ENCODE results near the gene AZI2. TPM values are rescaled to one million over a fixed set of nuclear protein-coding genes. Genes with fewer than 3 reads are reported as not detected.

Gene AZI2
- total and polyA plus RNA-seq, 7 experiments from 2014 or later, result 39.2 to 54.0 (median 41.2) TPM

- H3K27me3 Mint-ChIP-seq, result no peaks in the 10 kb centered on the region
- Histone ChIP-seq H3K27ac (ENCODE audit: low read depth, low read length) (no peak overlapping the region), H3K4me1 (ENCODE audit: control insufficient read depth in 2 of 2, insufficient read depth in 2 of 2, low read length in 2 of 2) (peaks cover 0 to 11% of the 10 kb centered on the region in 2 donors), H3K36me3 (ENCODE audit: control insufficient read depth in 2 of 3, insufficient read depth in 3 of 3, low read length in 3 of 3) (no peaks in the 10 kb centered on the region), H3K9me3 (ENCODE audit: control insufficient read depth in 2 of 3, low read length in 3 of 3) (no peaks in the 10 kb centered on the region), H3K27me3 (ENCODE audit: control insufficient read depth in 2 of 2, insufficient read depth in 2 of 2, low read length in 2 of 2) (no peaks in the 10 kb centered on the region), H3K4me3 (ENCODE audit: low read length) (no peak overlapping the region)
- ATAC-seq, result no peak
- CTCF ChIA-PET, result interaction anchor here (0.6 to 4.1 kb wide), 6 partner anchors 41 to 581 kb away, joined by 3 to 22 read pairs (median 6); partner anchors contain the start of gene EOMES
- DNase-seq, result no peak
- H3K4me1 Mint-ChIP-seq, result peaks cover 5 to 27% (median 13%) of the 10 kb centered on the region in 7 donors
- H3K27ac Mint-ChIP-seq, result no peak overlapping the region
- peaks cover 0 to 4% (median 0%) of the 10 kb centered on the region in 11 donors for H3K9me3 Mint-ChIP-seq
- POLR2A ChIA-PET, result no interaction called here
- H3K36me3 Mint-ChIP-seq, result peaks cover 0 to 17% (median 12%) of the 10 kb centered on the region in 5 donors
- peak overlapping the region in 1 of 10 donors; percentile 66 for H3K4me3 Mint-ChIP-seq
- intact Hi-C loops (cut with micrococcal nuclease), result loop anchor here in 1 of 2 donors (2.0 to 5.0 kb wide), 3 partner anchors 30 to 200 kb away; no protein-coding TSS in a partner anchor
These were observed 61.6 kb downstream of the AZI2 start for GRCh38 chr3:28287046-28287445.

GRCh38 chr3:28286595-28286994, 62.0 kb downstream of the AZI2 start:
- no peak overlapping the region for H3K27ac ChIP-seq (ENCODE audit: low read depth, low read length)
- peak; percentile 85 for ATAC-seq

DNA sequence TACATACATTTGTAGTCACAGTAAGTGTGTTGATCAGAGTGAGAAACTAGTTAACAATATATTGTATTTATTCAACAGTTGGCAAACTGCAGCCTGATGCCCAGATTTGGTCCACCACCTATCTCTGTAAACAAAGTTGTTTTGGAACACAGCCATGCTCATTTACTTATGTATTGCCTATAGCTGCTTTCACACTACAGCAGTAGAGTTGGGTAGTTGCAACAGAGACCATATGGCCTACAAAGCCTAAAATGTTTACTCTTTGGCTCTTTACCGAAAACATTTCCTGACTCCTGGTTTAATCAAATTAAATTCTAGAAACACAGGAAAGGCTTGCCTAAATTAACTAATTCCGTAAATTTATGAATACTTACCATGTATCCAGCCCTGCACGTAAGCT, 67.8 kb downstream of the AZI2 start:
- H3K36me3 ChIP-seq (ENCODE audit: control insufficient read depth in 2 of 3, insufficient read depth in 3 of 3, low read length in 3 of 3), result peaks cover 0 to 3% (median 0%) of the 10 kb centered on the region in 3 experiments
- no peak overlapping the region for H3K27ac ChIP-seq (ENCODE audit: low read depth, low read length)
- CTCF ChIA-PET, result no interaction called here
- H3K27me3 ChIP-seq (ENCODE audit: control insufficient read depth in 2 of 2, insufficient read depth in 2 of 2, low read length in 2 of 2), result no peaks in the 10 kb centered on the region
- Mint-ChIP-seq H3K27me3 (no peaks in the 10 kb centered on the region), H3K9me3 (no peaks in the 10 kb centered on the region), H3K4me1 (peaks cover 3 to 29% (median 15%) of the 10 kb centered on the region in 7 donors), H3K36me3 (peaks cover 0 to 9% (median 7%) of the 10 kb centered on the region in 5 donors), H3K27ac (no peak overlapping the region), H3K4me3 (no peak overlapping the region)
- POLR2A ChIA-PET, result no interaction called here
- ATAC-seq (no peak), DNase-seq (no peak)
- intact Hi-C loops (cut with micrococcal nuclease), result no loop called here
- H3K9me3 ChIP-seq (ENCODE audit: control insufficient read depth in 2 of 3, low read length in 3 of 3), result no peaks in the 10 kb centered on the region
- no peak overlapping the region for H3K4me3 ChIP-seq (ENCODE audit: low read length)
- no peaks in the 10 kb centered on the region for H3K4me1 ChIP-seq (ENCODE audit: control insufficient read depth in 2 of 2, insufficient read depth in 2 of 2, low read length in 2 of 2)

More at GRCh38 chr3:28286595-28286994, 62.0 kb downstream of the AZI2 start:
- H3K27me3 ChIP-seq (ENCODE audit: control insufficient read depth in 2 of 2, insufficient read depth in 2 of 2, low read length in 2 of 2), result no peaks in the 10 kb centered on the region
- Mint-ChIP-seq H3K4me1 (peaks cover 2 to 27% (median 13%) of the 10 kb centered on the region in 7 donors), H3K4me3 (peak overlapping the region in 1 of 10 donors; percentile 66), H3K27me3 (no peaks in the 10 kb centered on the region), H3K27ac (no peak overlapping the region), H3K9me3 (peaks cover 0 to 4% (median 0%) of the 10 kb centered on the region in 11 donors), H3K36me3 (peaks cover 0 to 15% (median 10%) of the 10 kb centered on the region in 5 donors)
- POLR2A ChIA-PET, result no interaction called here
- H3K36me3 ChIP-seq (ENCODE audit: control insufficient read depth in 2 of 3, insufficient read depth in 3 of 3, low read length in 3 of 3), result no peaks in the 10 kb centered on the region
- peak in 6 of 9 donors; percentile 12 to 48 (median 36) for DNase-seq
- CTCF ChIA-PET, result interaction anchor here (0.6 to 4.1 kb wide), 4 partner anchors 41 to 581 kb away, joined by 3 to 22 read pairs (median 8); no protein-coding TSS in a partner anchor
- H3K9me3 ChIP-seq (ENCODE audit: control insufficient read depth in 2 of 3, low read length in 3 of 3), result no peaks in the 10 kb centered on the region
- no peak overlapping the region for H3K4me3 ChIP-seq (ENCODE audit: low read length)
- intact Hi-C loops (cut with micrococcal nuclease), result loop anchor here (1.0 to 5.0 kb wide), 10 partner anchors 30 to 574 kb away; partner anchors contain the start of gene CMC1 (in 1 of the 2)
- peaks cover 0 to 10% of the 10 kb centered on the region in 2 donors for H3K4me1 ChIP-seq (ENCODE audit: control insufficient read depth in 2 of 2, insufficient read depth in 2 of 2, low read length in 2 of 2)

- no peak for DNase-seq
- no peak overlapping the region for H3K4me3 ChIP-seq (ENCODE audit: low read length)
- no peaks in the 10 kb centered on the region for H3K9me3 ChIP-seq (ENCODE audit: control insufficient read depth in 2 of 3, low read length in 3 of 3)
- H3K27me3 ChIP-seq (ENCODE audit: control insufficient read depth in 2 of 2, insufficient read depth in 2 of 2, low read length in 2 of 2), result no peaks in the 10 kb centered on the region
- no peak overlapping the region for H3K27ac ChIP-seq (ENCODE audit: low read depth, low read length)
- Mint-ChIP-seq H3K27ac (no peak overlapping the region), H3K27me3 (no peaks in the 10 kb centered on the region), H3K4me1 (peaks cover 3 to 22% (median 9%) of the 10 kb centered on the region in 7 donors), H3K4me3 (no peak overlapping the region), H3K36me3 (peaks cover 3 to 16% (median 13%) of the 10 kb centered on the region in 5 donors), H3K9me3 (peaks cover 0 to 3% (median 1%) of the 10 kb centered on the region in 11 donors)
- ATAC-seq, result no peak
- intact Hi-C loops (cut with micrococcal nuclease), result no loop called here
- ChIA-PET POLR2A (no interaction called here), CTCF (no interaction called here)
- H3K4me1 ChIP-seq (ENCODE audit: control insufficient read depth in 2 of 2, insufficient read depth in 2 of 2, low read length in 2 of 2), result no peaks in the 10 kb centered on the region
- peaks cover 0 to 10% (median 0%) of the 10 kb centered on the region in 3 experiments for H3K36me3 ChIP-seq (ENCODE audit: control insufficient read depth in 2 of 3, insufficient read depth in 3 of 3, low read length in 3 of 3)
These were observed 68.9 kb downstream of the AZI2 start for GRCh38 chr3:28279770-28280169.

DNA sequence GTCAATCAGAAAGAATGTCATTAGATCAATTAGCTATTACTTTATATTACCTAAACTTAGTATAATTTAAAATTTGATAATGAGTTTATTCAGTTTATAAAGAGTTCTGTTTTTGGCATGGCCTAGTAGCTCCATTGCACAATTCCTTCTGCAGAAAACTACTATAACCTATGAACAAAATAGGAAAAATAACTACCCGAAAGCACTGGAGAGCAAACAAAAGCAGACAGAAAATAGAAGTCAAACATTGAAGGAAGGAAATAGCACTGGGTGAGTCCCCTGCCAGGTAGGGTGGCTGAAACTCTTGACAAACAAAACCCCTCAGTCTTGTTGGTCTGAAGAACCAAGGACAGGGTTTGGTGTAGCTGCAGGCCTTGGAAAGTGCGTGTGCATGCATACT, 69.7 kb downstream of the AZI2 start:
- H3K27me3 Mint-ChIP-seq, result no peaks in the 10 kb centered on the region
- CTCF ChIA-PET, result interaction anchor here (0.7 to 0.9 kb wide), 2 partner anchors 19 to 611 kb away, joined by 3 to 4 read pairs; no protein-coding TSS in a partner anchor
- H3K27ac ChIP-seq (ENCODE audit: low read depth, low read length), result no peak overlapping the region
- H3K36me3 Mint-ChIP-seq, result peaks cover 8 to 24% (median 20%) of the 10 kb centered on the region in 5 donors
- intact Hi-C loops (cut with micrococcal nuclease), result no loop called here
- no peaks in the 10 kb centered on the region for H3K27me3 ChIP-seq (ENCODE audit: control insufficient read depth in 2 of 2, insufficient read depth in 2 of 2, low read length in 2 of 2)
- no peak for DNase-seq
- no peak overlapping the region for H3K4me3 Mint-ChIP-seq
- peaks cover 3 to 20% (median 9%) of the 10 kb centered on the region in 7 donors for H3K4me1 Mint-ChIP-seq
- H3K4me3 ChIP-seq (ENCODE audit: low read length), result no peak overlapping the region
- no peak overlapping the region for H3K27ac Mint-ChIP-seq
- peaks cover under 1 to 12% (median 7%) of the 10 kb centered on the region in 11 donors for H3K9me3 Mint-ChIP-seq
- no peak for ATAC-seq
- no peaks in the 10 kb centered on the region for H3K4me1 ChIP-seq (ENCODE audit: control insufficient read depth in 2 of 2, insufficient read depth in 2 of 2, low read length in 2 of 2)
- POLR2A ChIA-PET, result no interaction called here
- peaks cover 0 to 10% (median 0%) of the 10 kb centered on the region in 3 experiments for H3K36me3 ChIP-seq (ENCODE audit: control insufficient read depth in 2 of 3, insufficient read depth in 3 of 3, low read length in 3 of 3)
- no peaks in the 10 kb centered on the region for H3K9me3 ChIP-seq (ENCODE audit: control insufficient read depth in 2 of 3, low read length in 3 of 3)

DNA sequence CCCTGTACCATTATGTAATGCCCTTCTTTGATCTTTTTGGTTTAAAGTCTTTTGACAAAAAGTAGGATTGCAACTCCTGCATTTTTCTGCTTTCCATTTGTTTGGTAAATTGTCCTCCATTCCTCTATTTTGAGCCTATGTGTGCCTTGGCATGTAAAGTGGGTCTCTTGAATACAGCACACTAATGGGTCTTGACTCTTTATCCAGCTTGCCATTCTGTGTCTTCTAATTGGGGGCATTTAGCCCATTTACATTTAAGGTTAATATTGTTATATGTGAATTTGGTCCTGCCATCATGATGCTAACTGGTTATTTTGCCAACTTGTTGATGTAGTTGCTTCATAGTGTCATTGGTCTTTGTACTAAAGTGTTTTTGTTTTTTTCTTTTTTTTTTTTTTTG, 74.8 kb downstream of the AZI2 start:
- POLR2A ChIA-PET, result no interaction called here

More for the DNA sequence above, 74.8 kb downstream of the AZI2 start:
- no peaks in the 10 kb centered on the region for H3K27me3 ChIP-seq (ENCODE audit: control insufficient read depth in 2 of 2, insufficient read depth in 2 of 2, low read length in 2 of 2)
- Mint-ChIP-seq H3K27me3 (no peaks in the 10 kb centered on the region), H3K4me3 (no peak overlapping the region), H3K36me3 (peaks cover 28 to 71% (median 64%) of the 10 kb centered on the region in 5 donors), H3K9me3 (peaks cover 17 to 42% (median 27%) of the 10 kb centered on the region in 11 donors), H3K27ac (no peak overlapping the region), H3K4me1 (peaks cover 7 to 27% (median 11%) of the 10 kb centered on the region in 7 donors)
- CTCF ChIA-PET, result no interaction called here
- ATAC-seq, result no peak
- H3K4me1 ChIP-seq (ENCODE audit: control insufficient read depth in 2 of 2, insufficient read depth in 2 of 2, low read length in 2 of 2), result no peaks in the 10 kb centered on the region
- no peak overlapping the region for H3K27ac ChIP-seq (ENCODE audit: low read depth, low read length)
- H3K9me3 ChIP-seq (ENCODE audit: control insufficient read depth in 2 of 3, low read length in 3 of 3), result peaks cover 0 to 5% (median 0%) of the 10 kb centered on the region in 3 experiments
- H3K36me3 ChIP-seq (ENCODE audit: control insufficient read depth in 2 of 3, insufficient read depth in 3 of 3, low read length in 3 of 3), result peaks cover 0 to 10% (median 0%) of the 10 kb centered on the region in 3 experiments
- no peak overlapping the region for H3K4me3 ChIP-seq (ENCODE audit: low read length)
- no peak for DNase-seq
- intact Hi-C loops (cut with micrococcal nuclease), result no loop called here

Measured in naive thymus-derived CD4-positive, alpha-beta T cell (primary cell).